AG20443 (cell line): ENCODE measurements around the gene AMH.
"Not testable (repeated sequence)": the region's sequence is repeated elsewhere in the genome, so short reads cannot be mapped to it uniquely, and the experiment has no call there.

Experiments
- DNase-seq: peaks from one replicate; pipeline ENCODE4 v3.0.0; 2012; ENCODE audit warnings: low spot score, mixed read lengths

The AMH gene

DNA sequence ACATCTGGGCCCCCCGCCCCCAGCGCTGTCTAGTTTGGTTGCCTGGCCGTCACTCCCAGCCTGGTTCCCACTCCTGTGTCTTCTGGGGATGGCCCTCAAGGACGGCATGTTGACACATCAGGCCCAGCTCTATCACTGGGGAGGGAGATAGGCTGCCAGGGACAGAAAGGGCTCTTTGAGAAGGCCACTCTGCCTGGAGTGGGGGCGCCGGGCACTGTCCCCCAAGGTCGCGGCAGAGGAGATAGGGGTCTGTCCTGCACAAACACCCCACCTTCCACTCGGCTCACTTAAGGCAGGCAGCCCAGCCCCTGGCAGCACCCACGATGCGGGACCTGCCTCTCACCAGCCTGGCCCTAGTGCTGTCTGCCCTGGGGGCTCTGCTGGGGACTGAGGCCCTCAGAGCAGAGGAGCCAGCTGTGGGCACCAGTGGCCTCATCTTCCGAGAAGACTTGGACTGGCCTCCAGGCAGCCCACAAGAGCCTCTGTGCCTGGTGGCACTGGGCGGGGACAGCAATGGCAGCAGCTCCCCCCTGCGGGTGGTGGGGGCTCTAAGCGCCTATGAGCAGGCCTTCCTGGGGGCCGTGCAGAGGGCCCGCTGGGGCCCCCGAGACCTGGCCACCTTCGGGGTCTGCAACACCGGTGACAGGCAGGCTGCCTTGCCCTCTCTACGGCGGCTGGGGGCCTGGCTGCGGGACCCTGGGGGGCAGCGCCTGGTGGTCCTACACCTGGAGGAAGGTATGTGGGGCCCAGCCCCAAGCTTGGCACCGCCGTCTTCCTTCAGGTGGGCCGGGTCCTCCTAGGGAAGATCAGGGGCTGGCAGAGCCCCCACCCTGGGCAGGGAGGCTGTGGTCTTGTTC is at the start of gene AMH:
TSS of gene AMH (plus strand) at position 314 of the 857 bp plus-strand sequence. CDS start at position 324, 10 bp downstream.
- no peak for DNase-seq

DNA sequence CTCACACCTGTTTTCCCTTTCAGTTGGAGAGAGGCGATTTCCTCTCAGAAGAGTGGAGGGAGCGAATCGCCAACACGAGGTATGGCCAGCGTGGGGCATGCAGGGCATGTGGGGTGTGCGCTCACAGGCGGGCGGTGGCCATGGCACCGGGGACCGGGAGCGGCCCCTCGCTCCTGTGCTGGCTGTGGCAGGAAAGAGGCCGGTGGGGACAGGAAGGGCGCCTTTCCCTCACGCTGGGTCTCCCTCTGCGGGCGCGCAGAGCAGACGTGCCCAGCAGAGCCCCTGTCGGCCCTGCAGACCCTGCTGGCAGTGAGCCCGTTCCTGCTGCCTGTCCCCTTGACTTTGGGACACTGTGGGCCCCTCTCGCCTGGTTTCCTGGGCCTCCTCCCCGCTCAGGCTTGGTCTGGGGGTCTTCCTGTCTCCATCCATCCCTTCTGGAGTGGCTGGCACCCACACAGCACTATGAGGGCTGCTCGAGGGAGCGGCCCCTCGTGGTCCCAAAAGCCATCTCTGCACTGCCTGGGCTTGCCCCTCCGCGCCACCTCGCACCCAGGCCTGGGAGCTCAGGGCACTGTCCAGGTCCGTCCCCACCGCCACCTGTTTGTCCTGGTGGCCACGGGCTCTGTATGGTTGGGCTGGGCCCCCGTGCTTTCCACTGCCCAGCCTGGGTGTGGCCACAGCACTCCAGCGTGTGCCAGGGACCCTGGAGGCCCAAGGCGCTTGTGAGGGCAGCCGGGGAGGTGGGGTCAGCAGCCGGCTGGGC is 49.1 kb upstream of the AMH start:
- DNase-seq, result no peak

DNA sequence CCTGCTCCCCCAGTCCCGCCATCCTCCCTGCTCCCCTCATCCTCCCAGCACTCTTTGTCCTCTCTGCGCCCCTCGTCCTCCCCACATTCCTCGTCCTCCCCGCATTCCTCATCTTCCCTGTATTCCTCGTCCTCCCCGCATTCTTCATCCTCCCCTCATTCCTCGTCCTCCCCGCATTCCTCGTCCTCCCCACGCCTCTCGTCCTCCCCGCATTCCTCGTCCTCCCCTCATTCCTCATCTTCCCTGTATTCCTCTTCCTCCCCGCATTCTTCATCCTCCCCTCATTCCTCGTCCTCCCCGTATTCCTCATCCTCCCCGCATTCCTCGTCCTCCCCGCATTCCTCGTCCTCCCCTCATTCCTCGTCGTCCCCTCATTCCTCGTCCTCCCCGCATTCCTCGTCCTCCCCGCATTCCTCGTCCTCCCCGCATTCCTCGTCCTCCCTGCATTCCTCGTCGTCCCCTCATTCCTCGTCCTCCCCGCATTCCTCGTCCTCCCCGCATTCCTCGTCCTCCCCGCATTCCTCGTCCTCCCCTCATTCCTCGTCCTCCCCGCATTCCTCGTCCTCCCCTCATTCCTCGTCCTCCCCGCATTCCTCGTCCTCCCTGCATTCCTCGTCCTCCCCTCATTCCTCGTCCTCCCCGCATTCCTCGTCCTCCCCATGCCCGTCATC is 48.4 kb upstream of the AMH start:
- not testable (repeated sequence) for DNase-seq

DNA sequence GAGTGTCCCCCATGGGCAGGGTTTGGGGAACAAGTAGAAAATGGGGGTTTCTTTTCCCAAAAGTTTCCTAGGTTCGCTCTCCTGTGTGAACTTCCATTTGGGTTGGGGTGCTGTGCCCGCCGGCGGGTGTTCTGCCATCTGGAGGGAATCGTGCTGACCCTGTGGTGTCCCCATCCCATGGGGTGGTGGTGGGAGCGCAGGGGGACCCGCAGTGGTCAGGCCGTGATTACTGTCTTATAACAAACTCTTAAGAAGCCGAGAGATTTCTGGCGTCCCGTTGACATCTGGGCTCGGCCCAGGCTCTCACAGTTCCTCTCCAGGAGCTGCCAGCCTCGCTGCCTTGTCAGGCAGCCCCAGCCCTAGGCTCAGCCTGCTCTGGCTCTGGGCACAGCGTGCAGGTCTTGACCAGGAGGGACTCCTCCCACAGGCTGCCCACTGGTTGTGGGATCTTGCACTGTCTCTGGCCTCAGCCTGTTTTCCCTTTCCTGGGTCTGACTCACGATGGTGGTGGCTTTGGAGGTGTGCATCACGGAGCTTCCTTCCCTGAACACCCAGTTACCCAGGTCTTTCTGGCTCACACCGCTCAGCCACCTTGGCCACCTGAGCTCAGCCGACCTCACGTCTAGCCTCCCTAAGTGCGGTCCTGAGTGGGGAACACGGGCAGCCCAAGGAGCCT is 47.5 kb upstream of the AMH start:
- DNase-seq, result no peak

DNA sequence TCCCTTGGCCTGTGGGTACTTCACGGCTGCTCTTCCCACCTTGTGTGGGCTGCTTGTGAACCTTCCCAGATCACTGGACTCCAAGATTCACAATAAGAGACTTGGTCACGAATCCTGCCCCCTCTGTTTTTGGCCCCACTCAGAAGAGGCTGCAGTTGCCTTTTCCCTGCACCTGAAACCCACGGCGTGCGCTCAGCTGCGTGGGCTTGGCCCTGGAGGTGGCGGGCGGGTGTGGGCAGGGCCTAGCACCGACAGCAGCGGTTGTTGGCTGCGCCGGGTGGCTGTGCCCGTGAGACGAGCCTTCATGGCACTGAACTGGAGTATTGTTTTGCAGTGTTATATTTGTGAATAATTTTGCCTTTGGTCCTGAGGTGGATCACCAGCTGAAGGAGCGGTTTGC is 46.8 kb upstream of the AMH start:
- no peak for DNase-seq

DNA sequence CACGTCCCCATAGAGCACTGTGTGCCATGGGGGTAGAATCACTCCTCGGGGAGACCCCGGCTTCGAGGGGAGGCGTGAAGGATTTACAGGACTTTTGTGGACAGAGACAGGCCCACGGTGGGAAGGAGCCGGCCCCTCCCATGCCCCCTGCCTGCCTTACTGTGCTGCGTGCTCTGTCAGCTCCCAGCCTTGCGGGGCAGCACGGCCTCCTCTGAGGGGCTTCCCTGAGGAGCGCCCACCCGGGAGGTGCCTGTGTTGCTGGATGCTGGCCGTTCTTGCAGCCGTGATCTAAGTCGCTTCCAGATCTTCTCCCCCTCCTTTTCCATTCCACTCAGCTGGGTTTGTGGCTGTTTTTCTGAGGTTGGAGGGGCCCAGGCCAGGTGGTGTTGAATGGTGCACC is 42.1 kb upstream of the AMH start:
- no peak for DNase-seq

DNA sequence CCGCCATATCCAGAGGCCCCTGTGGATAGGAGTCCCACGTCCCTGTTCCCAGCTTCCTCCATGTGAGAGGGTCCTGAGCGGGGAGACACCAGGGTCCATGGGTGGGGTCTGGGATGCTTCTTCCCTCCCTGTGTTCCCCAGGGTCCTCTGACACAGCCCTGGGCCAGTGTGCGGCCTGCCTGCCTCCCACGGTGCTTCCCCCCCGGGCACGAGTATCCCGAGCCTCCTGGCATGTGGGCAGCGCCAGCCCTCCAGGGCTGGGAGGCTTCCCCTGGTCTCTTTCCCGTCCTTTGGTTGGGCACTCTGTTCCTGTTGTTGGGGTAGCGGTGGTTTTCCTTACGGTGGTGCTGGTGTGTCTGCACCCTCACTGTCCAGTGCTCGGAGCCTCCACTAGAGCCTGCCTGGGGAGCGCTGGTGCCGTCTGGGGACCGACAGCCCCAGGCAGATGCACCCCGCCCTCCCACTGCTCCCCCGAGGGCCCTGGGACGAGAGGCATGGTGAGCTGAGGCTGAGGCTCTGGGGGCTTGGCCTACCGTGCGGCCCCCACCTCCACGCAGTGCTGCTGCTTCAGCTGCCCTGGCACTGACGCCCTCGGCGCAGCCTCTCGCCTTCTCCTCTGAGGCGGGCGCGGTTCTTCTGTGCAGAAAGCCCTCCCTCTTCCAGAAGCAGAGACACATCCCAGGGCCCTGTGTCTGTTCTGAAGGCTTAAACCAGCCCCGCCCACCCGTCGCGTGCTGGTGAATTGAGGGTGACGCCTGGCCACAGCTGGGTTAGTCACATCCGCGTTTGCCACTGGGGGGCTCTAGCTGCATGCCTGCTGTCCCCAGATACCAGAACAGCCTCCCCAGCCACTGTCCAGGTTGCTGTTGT is 40.9 kb upstream of the AMH start:
- peak; percentile 98 for DNase-seq

DNA sequence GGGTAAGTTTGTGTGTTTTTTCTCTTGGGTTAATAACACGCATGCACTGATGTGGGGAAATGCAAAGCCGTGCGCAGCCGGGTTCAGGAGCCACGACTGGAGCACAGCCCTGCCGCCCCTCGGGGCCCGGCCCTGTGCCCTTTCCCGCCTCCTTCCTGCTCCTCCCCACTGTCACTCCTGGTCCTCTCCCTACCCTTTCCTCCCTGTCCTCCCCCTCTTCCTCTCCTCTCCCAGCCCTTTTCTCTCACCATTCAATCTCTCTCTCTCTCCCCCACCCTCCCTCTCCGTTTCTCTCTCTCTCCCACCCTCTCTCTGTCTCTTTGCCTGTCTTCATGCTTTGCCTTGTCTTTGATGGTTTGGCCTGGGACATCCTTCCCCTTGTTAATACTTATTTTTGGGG is 40.1 kb upstream of the AMH start:
- DNase-seq, result peak; percentile 60

DNA sequence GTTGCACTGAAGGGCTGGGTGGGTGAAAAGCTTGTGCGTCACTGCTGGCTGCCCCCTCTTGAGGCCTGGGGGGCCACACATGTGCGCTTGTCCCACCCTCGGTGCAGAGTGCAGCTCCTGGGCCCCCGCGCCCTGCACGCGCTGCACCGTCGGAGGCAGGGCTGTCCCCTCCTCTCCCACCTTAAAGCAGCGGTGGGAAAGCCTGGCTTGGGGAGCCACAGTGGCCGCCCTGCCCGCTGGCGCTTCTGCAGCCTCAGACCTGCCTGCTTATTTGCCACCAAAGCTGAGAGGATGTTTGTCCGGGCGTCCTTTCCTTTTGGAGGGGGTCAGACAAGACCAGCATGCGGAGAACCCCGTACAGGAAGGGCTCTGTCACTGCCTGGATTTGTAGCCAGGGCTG is 39.7 kb upstream of the AMH start:
- no peak for DNase-seq

DNA sequence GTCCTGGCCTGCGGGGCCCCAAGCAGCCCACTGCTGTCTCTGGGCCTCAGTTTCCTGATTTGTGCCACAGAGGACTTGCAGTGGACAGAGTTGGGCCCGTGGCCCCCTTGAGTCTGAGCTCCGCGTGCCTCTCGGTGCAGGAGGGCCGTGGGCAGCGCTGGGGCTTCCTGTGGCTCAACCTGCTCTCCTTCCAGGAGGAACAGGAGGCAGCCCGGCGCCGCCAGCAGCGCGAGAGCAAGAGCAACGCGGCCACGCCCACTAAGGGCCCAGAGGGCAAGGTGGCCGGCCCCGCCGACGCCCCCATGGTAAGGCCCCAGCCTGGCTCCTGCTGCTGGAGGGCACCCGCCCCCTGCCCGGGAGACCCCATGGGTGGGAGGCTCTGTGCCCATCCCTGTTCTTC is 38.9 kb upstream of the AMH start:
- no peak for DNase-seq

DNA sequence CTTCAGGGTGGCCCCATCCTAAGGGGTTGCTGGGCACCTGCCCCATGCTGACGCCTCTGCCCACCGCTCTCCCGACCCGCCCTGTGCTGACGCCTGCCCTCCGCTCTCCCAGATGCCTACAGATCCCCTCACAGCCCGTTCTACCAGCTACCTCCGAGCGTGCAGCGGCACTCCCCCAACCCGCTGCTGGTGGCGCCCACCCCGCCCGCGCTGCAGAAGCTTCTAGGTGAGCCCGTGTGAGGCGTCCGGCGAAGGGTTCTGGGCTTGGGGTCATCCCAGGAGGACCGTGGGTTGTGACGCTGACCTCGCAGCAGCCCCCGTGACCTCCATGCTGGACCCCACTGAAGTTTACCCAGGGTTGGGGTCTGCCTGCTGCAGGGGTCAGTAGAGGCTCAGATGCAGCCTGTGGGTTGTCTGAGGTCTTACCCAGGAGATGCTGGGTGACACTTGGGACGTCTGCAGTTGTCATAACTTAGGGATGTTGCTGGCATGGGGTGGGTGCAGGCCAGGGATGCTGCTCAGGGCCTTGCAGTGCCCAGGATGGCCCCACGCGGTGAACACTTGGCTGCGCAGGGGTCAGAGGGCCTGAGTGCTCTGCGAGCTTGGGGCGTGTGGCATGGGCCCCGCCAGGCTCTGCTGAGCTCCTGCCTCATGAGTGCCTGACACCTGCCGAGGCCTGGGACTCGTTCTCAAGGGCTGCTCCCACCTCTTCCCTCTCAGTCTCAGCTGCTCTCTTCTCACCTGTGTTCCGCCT is 38.0 kb upstream of the AMH start:
- no peak for DNase-seq

DNA sequence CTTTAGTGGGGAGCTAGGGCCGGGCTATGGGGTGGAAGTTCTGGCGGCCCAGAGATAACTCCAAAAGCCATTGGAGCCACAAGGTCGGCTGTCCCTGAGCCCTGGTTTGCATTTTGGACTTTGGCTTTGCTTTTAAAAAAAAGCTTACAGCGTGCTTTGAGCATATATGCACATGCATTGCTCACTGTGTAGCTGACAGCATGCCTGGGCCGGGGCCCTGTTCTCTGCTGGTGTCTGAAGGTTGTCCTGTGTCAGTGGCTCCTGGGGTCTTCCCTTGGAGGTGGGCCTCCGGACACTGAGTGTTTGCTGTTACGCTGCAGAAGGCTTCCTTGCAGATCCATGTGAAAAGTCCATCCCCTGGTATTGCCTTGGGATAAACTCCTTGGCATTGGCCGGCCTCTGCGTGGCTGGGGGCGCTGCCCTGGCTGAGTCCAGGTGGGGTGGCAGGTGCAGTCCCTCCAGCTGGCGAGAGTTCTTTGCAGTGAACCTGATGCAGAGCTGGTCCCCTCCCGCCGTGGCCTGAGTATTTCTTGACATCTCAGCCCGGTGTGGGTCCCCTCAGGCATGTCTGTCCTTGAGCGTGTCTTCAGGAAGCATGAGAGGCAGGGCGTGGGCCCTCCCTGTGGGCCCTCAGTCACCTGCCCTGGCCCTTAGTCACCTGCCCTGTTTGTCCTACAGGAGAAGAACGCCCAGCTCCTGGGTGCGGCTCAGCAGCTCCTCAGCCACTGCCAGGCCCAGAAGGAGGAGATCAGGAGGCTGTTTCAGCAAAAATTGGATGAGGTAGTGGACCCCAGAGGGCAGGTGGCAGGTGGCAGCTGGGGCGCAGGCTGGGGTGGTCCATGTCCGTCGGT is 36.0 kb upstream of the AMH start:
- DNase-seq, result no peak

DNA sequence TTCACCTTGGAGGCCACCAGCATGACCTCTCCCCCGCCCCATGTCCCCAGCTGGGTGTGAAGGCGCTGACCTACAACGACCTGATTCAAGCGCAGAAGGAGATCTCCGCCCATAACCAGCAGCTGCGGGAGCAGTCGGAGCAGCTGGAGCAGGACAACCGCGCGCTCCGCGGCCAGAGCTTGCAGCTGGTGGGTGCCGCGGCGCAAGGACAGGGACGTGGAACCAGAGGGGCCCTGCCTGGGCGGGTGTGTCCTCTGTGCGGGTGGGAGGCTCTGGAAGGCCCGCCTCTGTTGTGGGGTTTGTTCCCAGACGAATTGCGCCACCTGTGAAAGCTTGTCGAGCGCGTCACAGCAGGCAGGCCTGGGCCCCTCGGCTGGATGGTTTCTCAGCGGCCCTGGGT is 35.3 kb upstream of the AMH start:
- no peak for DNase-seq

DNA sequence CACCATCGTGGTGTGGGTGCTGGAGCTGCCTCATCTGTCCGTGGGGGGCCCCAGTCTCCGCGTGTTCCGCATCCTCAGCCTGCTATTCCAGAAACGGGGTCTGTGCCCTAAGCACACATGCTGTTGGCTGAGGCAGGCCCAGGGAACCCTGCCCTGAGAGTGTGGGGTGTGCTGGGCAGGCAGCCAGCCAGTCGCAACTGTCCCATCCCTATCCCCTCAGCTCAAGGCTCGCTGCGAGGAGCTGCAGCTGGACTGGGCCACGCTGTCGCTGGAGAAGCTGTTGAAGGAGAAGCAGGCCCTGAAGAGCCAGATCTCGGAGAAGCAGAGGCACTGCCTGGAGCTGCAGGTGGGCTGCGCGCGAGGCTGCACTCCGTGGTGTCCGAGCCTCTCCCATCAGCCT is 34.9 kb upstream of the AMH start:
- no peak for DNase-seq

DNA sequence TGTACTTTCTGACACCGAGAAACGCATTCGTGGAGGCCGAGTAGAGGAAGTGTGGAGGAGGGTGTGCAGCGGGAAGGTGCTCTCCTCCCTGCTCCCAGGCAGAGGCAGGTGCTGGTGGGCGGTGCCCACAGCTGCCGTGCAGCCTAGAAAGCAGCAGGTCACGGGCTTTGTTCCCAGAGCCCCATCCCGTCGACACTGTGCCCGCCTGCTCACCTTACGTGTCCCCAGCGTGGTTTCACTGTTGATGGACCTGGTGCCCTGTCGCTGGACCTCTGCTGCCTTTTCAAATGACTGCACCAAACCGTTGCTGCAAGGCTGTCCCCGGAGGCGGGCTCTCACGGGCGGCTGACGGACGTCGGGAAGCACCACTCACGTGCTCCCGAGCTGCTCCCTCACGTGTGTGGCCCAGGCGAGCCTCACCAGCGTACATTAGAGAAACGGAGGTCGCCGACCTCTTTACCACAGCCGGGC is 33.8 kb upstream of the AMH start:
- no peak for DNase-seq

DNA sequence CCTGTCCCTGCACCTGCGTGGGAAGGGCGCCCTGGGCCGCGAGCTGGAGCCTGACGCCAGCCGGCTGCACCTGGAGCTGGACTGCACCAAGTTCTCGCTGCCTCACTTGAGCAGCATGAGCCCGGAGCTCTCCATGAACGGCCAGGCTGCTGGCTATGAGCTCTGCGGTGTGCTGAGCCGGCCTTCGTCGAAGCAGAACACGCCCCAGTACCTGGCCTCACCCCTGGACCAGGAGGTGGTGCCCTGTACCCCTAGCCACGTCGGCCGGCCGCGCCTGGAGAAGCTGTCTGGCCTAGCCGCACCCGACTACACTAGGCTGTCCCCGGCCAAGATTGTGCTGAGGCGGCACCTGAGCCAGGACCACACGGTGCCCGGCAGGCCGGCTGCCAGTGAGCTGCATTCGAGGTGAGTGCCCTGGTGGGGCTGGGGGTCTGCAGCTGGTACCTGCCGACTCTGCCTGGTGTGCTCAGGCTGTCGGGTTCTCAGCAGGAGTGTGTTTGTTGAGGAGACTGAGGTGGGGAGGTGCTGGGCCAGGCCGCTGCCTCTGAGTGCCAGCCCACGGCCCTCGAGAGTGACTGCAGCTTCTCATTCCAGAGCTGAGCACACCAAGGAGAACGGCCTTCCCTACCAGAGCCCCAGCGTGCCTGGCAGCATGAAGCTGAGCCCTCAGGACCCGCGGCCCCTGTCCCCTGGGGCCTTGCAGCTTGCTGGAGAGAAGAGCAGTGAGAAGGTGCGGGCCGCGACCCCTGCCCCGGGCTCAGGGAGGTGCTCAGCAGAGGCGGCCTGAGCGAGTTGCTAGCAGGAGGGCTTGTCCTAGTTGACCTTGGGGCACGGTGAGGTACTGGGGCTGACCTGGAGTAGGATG is 32.5 kb upstream of the AMH start:
- DNase-seq, result no peak

DNA sequence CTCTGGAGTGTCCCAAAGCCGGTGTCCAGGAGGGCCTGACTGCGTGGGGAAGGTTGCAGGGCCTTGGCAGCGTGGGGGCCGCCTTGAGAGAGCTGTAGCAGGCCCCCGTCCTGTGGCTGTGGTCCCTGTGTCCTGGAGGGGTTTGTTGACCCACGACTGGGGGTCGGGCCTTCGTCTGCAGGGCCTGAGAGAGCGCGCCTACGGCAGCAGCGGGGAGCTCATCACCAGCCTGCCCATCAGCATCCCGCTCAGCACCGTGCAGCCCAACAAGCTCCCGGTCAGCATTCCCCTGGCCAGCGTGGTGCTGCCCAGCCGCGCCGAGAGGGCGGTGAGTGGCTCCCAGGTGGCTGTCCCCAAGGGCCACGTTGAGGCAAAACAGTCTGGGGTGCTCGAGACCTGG is 31.5 kb upstream of the AMH start:
- DNase-seq, result no peak

DNA sequence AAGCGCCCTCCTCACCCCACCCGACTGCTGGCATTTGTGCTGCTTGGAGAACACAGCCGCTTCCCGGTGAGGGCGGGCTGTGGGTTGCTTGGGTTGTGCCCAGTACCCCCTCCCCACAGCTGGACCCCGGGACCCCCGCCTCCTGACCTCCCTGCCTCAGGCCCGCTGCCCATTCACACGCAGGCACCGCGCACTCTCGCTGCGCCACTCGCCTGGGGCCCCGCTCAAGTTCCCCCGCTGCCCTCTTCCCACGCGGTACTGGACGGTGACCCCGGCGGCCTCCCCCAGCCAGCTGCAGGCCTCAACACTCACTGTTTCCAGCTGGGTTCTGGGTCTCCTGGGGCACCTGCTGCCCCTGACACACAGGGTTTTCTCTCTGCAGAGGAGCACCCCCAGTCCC is 29.4 kb upstream of the AMH start:
- no peak for DNase-seq
